GM21786 (cell line): ENCODE measurements around the gene SYCE3.
"Not testable (repeated sequence)": the region's sequence is repeated elsewhere in the genome, so short reads cannot be mapped to it uniquely, and the experiment has no call there.

Source experiments
- ATAC-seq: cut with Tn5 transposase; IDR thresholded peaks from one replicate; pipeline ENCODE4 v1.9.1; 2021; ENCODE audit not compliant: unreplicated experiment

The SYCE3 gene

GRCh38 chr22:50551160-50551752 lies 11.5 kb downstream of the SYCE3 start:
- ATAC-seq = no peak

GRCh38 chr22:50550395-50550794 lies 12.3 kb downstream of the SYCE3 start:
- no peak for ATAC-seq

- no peak for ATAC-seq
These were observed 13.6 kb downstream of the SYCE3 start for GRCh38 chr22:50548921-50549790.

- no peak for ATAC-seq
These were observed 14.4 kb downstream of the SYCE3 start for GRCh38 chr22:50548040-50548920.

- no peak for ATAC-seq
These were observed 15.3 kb downstream of the SYCE3 start for GRCh38 chr22:50547263-50547985.

GRCh38 chr22:50546326-50547262 lies 16.1 kb downstream of the SYCE3 start:
- no peak for ATAC-seq

- ATAC-seq = no peak
These were observed 17.0 kb downstream of the SYCE3 start, which contains the start of gene KLHDC7B for GRCh38 chr22:50545522-50546325. Gene KLHDC7B, plus strand, starts transcription at chr22:50545899. Its CDS starts 345 bp downstream, at chr22:50546244.

GRCh38 chr22:50544746-50545253 lies 17.9 kb downstream of the SYCE3 start:
- ATAC-seq = no peak

- ATAC-seq = no peak
These were observed 18.5 kb downstream of the SYCE3 start for GRCh38 chr22:50544078-50544745.

GRCh38 chr22:50542416-50542927 lies 20.2 kb downstream of the SYCE3 start:
- ATAC-seq = no peak

- ATAC-seq = not testable (repeated sequence)
These were observed 21.1 kb downstream of the SYCE3 start for GRCh38 chr22:50541667-50542026.

GRCh38 chr22:50540381-50540780 lies 22.3 kb downstream of the SYCE3 start:
- no peak for ATAC-seq

- ATAC-seq = no peak
These were observed 25.0 kb downstream of the SYCE3 start for GRCh38 chr22:50537765-50538164.

- no peak for ATAC-seq
These were observed 26.5 kb downstream of the SYCE3 start for GRCh38 chr22:50536226-50536625.

GRCh38 chr22:50535113-50535512 lies 27.6 kb downstream of the SYCE3 start:
- ATAC-seq = no peak

- ATAC-seq = not testable (repeated sequence)
These were observed 28.6 kb downstream of the SYCE3 start for GRCh38 chr22:50533856-50534711.
